K562 (cell line): Measurements from ENCODE around the gene IL18RAP. TPM values are rescaled to one million over a fixed set of nuclear protein-coding genes. Genes with fewer than 3 reads are reported as not detected.

ENCODE experiments used
- RAD21 ChIP-seq, 2 experiments: fragments of 250-450 bp in 1 of 2; fragments of 450-650 bp in 1 of 2; sonication (Bioruptor Pico) in 1 of 2; formaldehyde crosslinking in 1 of 2; IDR thresholded peaks in 1 of 2; conservative IDR thresholded peaks in 1 of 2; 2 replicates each; pipeline versions ENCODE4 v1.4.0 to v1.8.0; 2020 to 2022; ENCODE audit warnings: mild to moderate bottlenecking in 2 of 2, moderate library complexity in 1 of 2
- SMC3 ChIP-seq: conservative IDR thresholded peaks from 2 replicates; pipeline ENCODE4 v1.6.1; 2011; ENCODE audit warnings: low read depth, low read length, improper control_type of control experiment; ENCODE audit not compliant: insufficient read depth
- ZC3H4 ChIP-seq: sonication (generic); formaldehyde crosslinking; IDR thresholded peaks from 2 replicates; pipeline ENCODE4 v1.9.0; 2021; ENCODE audit warnings: missing genetic modification reagents, borderline replicate concordance
- ZNF695 ChIP-seq: fragments of 450-650 bp; formaldehyde crosslinking; IDR thresholded peaks from 2 replicates; pipeline ENCODE4 v1.4.0; 2020; ENCODE audit warnings: mild to moderate bottlenecking, moderate library complexity
- ZNF766 ChIP-seq: fragments of 200-800 bp; sonication (Bioruptor generic); conservative IDR thresholded peaks from 2 replicates; pipeline ENCODE4 v1.6.1; 2016; ENCODE audit warnings: missing genetic modification characterization, missing compliant biosample characterization
- polyA plus RNA-seq, 8 experiments: library from polyadenylated mRNA; depleted of rRNA in 4 of 8; stranded (reverse) in 5 of 8; unstranded in 3 of 8; fragments of >200 nt; fragmentation: Nextera tagmentation in 2 of 8; fragmentation: Illumina TruSeq in 1 of 8; extraction: Ambion mirVana in 2 of 8; extraction: Trizol in 1 of 8; gene quantifications; 2 replicates each; pipeline versions ENCODE4 v1.2.1 to v1.2.3, GENCODE V29; 2011 to 2014; ENCODE audit warnings: inconsistent platforms in 1 of 8, missing spikeins in 1 of 8
- total RNA-seq, 7 experiments: library from RNA; depleted of rRNA in 6 of 7; stranded (reverse); fragments of >200 nt in 6 of 7; fragmentation: Illumina TruSeq in 2 of 7; extraction: Trizol in 2 of 7; gene quantifications; 2 replicates each; pipeline versions ENCODE4 v1.2.1 to v1.2.3, GENCODE V29; 2011 to 2021; ENCODE audit warnings: low replicate concordance in 1 of 7
- TF ChIP-seq, protein P1 (sequence below), 2 experiments: fragments of 450-650 bp; formaldehyde crosslinking in 1 of 2; IDR thresholded peaks; 2 replicates each; pipeline versions ENCODE4 v1.4.0 to v1.6.1; 2014 to 2020; ENCODE audit warnings: mild to moderate bottlenecking in 2 of 2, borderline replicate concordance in 1 of 2, low read depth in 1 of 2
- TF ChIP-seq, protein P2 (sequence below), 3 experiments: IDR thresholded peaks in 2 of 3; conservative IDR thresholded peaks in 1 of 3; 2 replicates each; pipeline ENCODE4 v1.5.1; 2011 to 2012; ENCODE audit warnings: low read length in 3 of 3, mild to moderate bottlenecking in 3 of 3, control low read depth in 2 of 3, improper control_type of control experiment in 1 of 3, inconsistent platforms in 1 of 3, low read depth in 1 of 3, mixed read lengths in 1 of 3, moderate library complexity in 1 of 3; ENCODE audit not compliant: insufficient read depth in 2 of 3
- TF ChIP-seq, protein P3 (sequence below): fragments of 450-650 bp; formaldehyde crosslinking; IDR thresholded peaks from 2 replicates; pipeline ENCODE4 v1.4.0; 2020; ENCODE audit warnings: mild to moderate bottlenecking, moderate library complexity

IL18RAP gene
- total and polyA plus RNA-seq, 9 of the 15 experiments (the other 6 are each of a cell fraction or from before 2014, with no cell fraction given), result 1.1 to 20.5 (median 5.8) TPM

DNA sequence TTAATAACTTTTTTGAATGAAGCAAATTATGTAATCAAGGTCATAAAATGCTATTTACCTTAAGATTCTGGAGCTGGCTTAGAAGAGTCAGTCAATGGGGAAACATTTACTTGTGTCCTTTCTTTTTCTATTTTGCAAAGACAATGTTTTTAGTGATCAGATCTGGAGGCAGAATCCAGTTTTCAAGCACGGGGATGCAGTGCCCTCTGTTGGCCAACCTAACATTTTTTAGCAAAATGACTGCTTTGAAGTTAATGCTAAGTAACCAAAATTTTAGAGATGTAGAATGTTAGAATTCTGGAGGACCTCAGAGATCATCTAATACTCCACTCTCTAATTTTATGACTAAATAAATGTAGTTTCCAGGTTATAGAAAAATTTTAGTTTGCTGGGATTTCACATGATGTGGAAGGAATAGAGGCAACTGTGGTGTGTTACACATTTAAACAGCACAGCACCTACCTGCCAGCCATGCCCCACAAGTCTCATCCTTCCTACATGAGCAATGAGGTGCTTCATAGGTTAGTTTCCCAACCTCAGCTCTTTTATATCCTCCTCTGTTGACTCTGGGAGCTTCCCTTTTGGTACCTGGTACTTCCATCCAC is 26.5 kb downstream of the IL18RAP start (continued):
- TF ChIP-seq, protein P1, sequence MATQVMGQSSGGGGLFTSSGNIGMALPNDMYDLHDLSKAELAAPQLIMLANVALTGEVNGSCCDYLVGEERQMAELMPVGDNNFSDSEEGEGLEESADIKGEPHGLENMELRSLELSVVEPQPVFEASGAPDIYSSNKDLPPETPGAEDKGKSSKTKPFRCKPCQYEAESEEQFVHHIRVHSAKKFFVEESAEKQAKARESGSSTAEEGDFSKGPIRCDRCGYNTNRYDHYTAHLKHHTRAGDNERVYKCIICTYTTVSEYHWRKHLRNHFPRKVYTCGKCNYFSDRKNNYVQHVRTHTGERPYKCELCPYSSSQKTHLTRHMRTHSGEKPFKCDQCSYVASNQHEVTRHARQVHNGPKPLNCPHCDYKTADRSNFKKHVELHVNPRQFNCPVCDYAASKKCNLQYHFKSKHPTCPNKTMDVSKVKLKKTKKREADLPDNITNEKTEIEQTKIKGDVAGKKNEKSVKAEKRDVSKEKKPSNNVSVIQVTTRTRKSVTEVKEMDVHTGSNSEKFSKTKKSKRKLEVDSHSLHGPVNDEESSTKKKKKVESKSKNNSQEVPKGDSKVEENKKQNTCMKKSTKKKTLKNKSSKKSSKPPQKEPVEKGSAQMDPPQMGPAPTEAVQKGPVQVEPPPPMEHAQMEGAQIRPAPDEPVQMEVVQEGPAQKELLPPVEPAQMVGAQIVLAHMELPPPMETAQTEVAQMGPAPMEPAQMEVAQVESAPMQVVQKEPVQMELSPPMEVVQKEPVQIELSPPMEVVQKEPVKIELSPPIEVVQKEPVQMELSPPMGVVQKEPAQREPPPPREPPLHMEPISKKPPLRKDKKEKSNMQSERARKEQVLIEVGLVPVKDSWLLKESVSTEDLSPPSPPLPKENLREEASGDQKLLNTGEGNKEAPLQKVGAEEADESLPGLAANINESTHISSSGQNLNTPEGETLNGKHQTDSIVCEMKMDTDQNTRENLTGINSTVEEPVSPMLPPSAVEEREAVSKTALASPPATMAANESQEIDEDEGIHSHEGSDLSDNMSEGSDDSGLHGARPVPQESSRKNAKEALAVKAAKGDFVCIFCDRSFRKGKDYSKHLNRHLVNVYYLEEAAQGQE (IDR thresholded peaks at IDR 0.05; ENCODE audit: borderline replicate concordance), result peak; percentile 65
- TF ChIP-seq, protein P1 (CRISPR knock-in tag; IDR thresholded peaks at IDR 0.05; ENCODE audit: low read depth), result no peak
- TF ChIP-seq, protein P2, sequence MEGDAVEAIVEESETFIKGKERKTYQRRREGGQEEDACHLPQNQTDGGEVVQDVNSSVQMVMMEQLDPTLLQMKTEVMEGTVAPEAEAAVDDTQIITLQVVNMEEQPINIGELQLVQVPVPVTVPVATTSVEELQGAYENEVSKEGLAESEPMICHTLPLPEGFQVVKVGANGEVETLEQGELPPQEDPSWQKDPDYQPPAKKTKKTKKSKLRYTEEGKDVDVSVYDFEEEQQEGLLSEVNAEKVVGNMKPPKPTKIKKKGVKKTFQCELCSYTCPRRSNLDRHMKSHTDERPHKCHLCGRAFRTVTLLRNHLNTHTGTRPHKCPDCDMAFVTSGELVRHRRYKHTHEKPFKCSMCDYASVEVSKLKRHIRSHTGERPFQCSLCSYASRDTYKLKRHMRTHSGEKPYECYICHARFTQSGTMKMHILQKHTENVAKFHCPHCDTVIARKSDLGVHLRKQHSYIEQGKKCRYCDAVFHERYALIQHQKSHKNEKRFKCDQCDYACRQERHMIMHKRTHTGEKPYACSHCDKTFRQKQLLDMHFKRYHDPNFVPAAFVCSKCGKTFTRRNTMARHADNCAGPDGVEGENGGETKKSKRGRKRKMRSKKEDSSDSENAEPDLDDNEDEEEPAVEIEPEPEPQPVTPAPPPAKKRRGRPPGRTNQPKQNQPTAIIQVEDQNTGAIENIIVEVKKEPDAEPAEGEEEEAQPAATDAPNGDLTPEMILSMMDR (IDR thresholded peaks at IDR 0.05 in 2 of 3, conservative IDR thresholded peaks at IDR 0.05 in 1 of 3; ENCODE audit: insufficient read depth in 2 of 3, low read depth in 1 of 3, low read length in 3 of 3), result peak; percentile 66 to 84 (median 73); a peak in 5 of 6 replicates
- TF ChIP-seq SMC3 (peak; percentile 73), ZC3H4 (CRISPR knock-in tag) (no peak), ZNF695 (CRISPR knock-in tag) (no peak), RAD21 (CRISPR knock-in tag; conservative IDR thresholded peaks at IDR 0.05 in 1 of 2, IDR thresholded peaks at IDR 0.05 in 1 of 2) (peak; percentile 86), ZNF766 (CRISPR knock-in tag) (no peak)
- TF ChIP-seq, protein P3, sequence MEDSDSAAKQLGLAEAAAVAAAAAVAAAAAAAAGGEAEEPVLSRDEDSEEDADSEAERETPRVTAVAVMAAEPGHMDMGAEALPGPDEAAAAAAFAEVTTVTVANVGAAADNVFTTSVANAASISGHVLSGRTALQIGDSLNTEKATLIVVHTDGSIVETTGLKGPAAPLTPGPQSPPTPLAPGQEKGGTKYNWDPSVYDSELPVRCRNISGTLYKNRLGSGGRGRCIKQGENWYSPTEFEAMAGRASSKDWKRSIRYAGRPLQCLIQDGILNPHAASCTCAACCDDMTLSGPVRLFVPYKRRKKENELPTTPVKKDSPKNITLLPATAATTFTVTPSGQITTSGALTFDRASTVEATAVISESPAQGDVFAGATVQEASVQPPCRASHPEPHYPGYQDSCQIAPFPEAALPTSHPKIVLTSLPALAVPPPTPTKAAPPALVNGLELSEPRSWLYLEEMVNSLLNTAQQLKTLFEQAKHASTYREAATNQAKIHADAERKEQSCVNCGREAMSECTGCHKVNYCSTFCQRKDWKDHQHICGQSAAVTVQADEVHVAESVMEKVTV, result peak; percentile 58; the same call in 1 of the 2 replicates
